HCT116 (cell line): ENCODE data around the gene PCARE. TPM values are rescaled to one million over a fixed set of nuclear protein-coding genes. Genes with fewer than 3 reads are reported as not detected.

Experiments used
- ATAC-seq: fragments of 200-7000 bp; cut with Tn5 transposase; 2 replicates; pipeline ENCODE4 v1.9.1; 2020; ENCODE audit warnings: mild to moderate bottlenecking, moderate library complexity
- BruUV-seq: library from RNA; stranded (reverse); fragments of 400-500 nt; replicated peaks from 2 replicates; lab custom pipeline; 2021; lab: Mats Ljungman, UMichigan
- CTCF ChIA-PET: fragments of 300-600 bp; sonication (Branson Sonifier 250); formaldehyde crosslinking; loops from one replicate; lab custom pipeline; 2021; ENCODE audit warnings: antibody characterized with exemption; lab: Charles Lee
- POLR2A ChIA-PET: fragments of 300-600, 350-600 bp; sonication (Branson Sonifier 250); formaldehyde crosslinking; loops from one replicate; lab custom pipeline; 2021; ENCODE audit warnings: antibody characterized with exemption; lab: Charles Lee
- RAD21 ChIA-PET, 2 experiments: fragments of 300-600 bp; sonication (Branson Sonifier 250); formaldehyde crosslinking; loops; one replicate each; lab custom pipeline; 2023; ENCODE audit warnings: low total read pairs in 2 of 2; ENCODE audit not compliant: uncharacterized antibody in 2 of 2, unreplicated experiment in 2 of 2, low non-redundant PET in 1 of 2; lab: Charles Lee
- DNase-seq: peaks from one replicate; pipeline ENCODE4 v3.0.0-alpha.2; 2010; ENCODE audit warnings: low read depth, low spot score
- H2AFZ ChIP-seq: fragments of 200-600 bp; shearing (Covaris generic), sonication (generic); 2 replicates; pipeline ENCODE4 v1.6.1; 2017; ENCODE audit warnings: low read depth, mixed run types, mixed read lengths, antibody characterized with exemption, low read length; ENCODE audit not compliant: poor library complexity, severe bottlenecking
- H3K27ac ChIP-seq: 2 replicates; pipeline ENCODE4 v1.5.1; 2012; ENCODE audit warnings: low read depth, low read length
- H3K27me3 ChIP-seq: fragments of 200-600 bp; sonication (generic); 2 replicates; pipeline ENCODE4 v1.6.1; 2016; ENCODE audit warnings: mixed run types, low read length, mixed read lengths; ENCODE audit not compliant: insufficient read depth
- H3K36me3 ChIP-seq, 2 experiments: fragments of 200-500 bp in 1 of 2; fragments of 200-600 bp in 1 of 2; sonication (Bioruptor generic) in 1 of 2; sonication (generic) in 1 of 2; 2 replicates each; pipeline versions ENCODE4 v1.5.1 to v1.6.1; 2014 to 2016; ENCODE audit warnings: low read length in 2 of 2, inconsistent platforms in 1 of 2, mixed read lengths in 1 of 2, mixed run types in 1 of 2; ENCODE audit not compliant: insufficient read depth in 2 of 2, control insufficient read depth in 1 of 2
- H3K4me1 ChIP-seq, 2 experiments: fragments of 200-600 bp in 1 of 2; sonication (generic) in 1 of 2; 2 replicates each; pipeline versions ENCODE4 v1.5.1 to v1.6.1; 2012 to 2017; ENCODE audit warnings: low read length in 2 of 2, inconsistent platforms in 1 of 2, mild to moderate bottlenecking in 1 of 2, mixed read lengths in 1 of 2, mixed run types in 1 of 2, moderate library complexity in 1 of 2; ENCODE audit not compliant: insufficient read depth in 2 of 2, control insufficient read depth in 1 of 2
- H3K4me2 ChIP-seq: fragments of 200-600 bp; sonication (generic); 2 replicates; pipeline ENCODE4 v1.6.1; 2017; ENCODE audit warnings: mixed run types, low read length, mixed read lengths
- H3K4me3 ChIP-seq, 2 experiments: fragments of 200-600 bp in 1 of 2; sonication (generic) in 1 of 2; replicated peaks in 1 of 2; 2 replicates each; pipeline ENCODE4 v1.5.1; 2011 to 2016; ENCODE audit warnings: low read length in 2 of 2, control low read depth in 1 of 2, low read depth in 1 of 2, mild to moderate bottlenecking in 1 of 2, mixed read lengths in 1 of 2, mixed run types in 1 of 2
- H3K79me2 ChIP-seq: fragments of 200-600 bp; sonication (generic); 2 replicates; pipeline ENCODE4 v1.6.1; 2017; ENCODE audit warnings: mild to moderate bottlenecking, mixed run types, low read length, moderate library complexity, mixed read lengths; ENCODE audit not compliant: insufficient read depth
- H3K9ac ChIP-seq: fragments of 200-600 bp; sonication (generic); 2 replicates; pipeline ENCODE4 v1.6.1; 2016; ENCODE audit warnings: low read length, mixed read lengths
- H3K9me2 ChIP-seq: fragments of 200-600 bp; sonication (generic), shearing (Covaris generic); 2 replicates; pipeline ENCODE4 v1.6.1; 2017; ENCODE audit warnings: mixed run types, mild to moderate bottlenecking, moderate library complexity; ENCODE audit not compliant: insufficient read depth
- H3K9me3 ChIP-seq, 2 experiments: fragments of 200-500 bp in 1 of 2; fragments of 200-600 bp in 1 of 2; sonication (Bioruptor generic) in 1 of 2; sonication (generic) in 1 of 2; 2 replicates each; pipeline ENCODE4 v1.6.1; 2014 to 2017; ENCODE audit warnings: low read length in 2 of 2, mixed read lengths in 2 of 2, inconsistent platforms in 1 of 2, low read depth in 1 of 2, mild to moderate bottlenecking in 1 of 2, mixed run types in 1 of 2, moderate library complexity in 1 of 2; ENCODE audit not compliant: control insufficient read depth in 1 of 2, insufficient read depth in 1 of 2
- H4K20me1 ChIP-seq: fragments of 200-600 bp; sonication (generic), shearing (Covaris generic); 2 replicates; pipeline ENCODE4 v1.6.1; 2017; ENCODE audit warnings: mixed run types, mild to moderate bottlenecking, moderate library complexity; ENCODE audit not compliant: insufficient read depth
- ATF3 ChIP-seq: IDR thresholded peaks from 2 replicates; pipeline ENCODE4 v1.6.1; 2012
- CBX3 ChIP-seq: IDR thresholded peaks from 2 replicates; pipeline ENCODE4 v1.6.1; 2012; ENCODE audit warnings: low read depth
- CEBPB ChIP-seq: IDR thresholded peaks from 2 replicates; pipeline ENCODE4 v1.6.1; 2012; ENCODE audit warnings: low read depth
- CTCF ChIP-seq, 3 experiments: fragments of 200-600 bp in 1 of 3; sonication (generic) in 1 of 3; IDR thresholded peaks in 2 of 3; conservative IDR thresholded peaks in 1 of 3; 2 replicates each; pipeline ENCODE4 v1.5.1; 2012 to 2017; ENCODE audit warnings: low read depth in 2 of 3, low read length in 2 of 3, antibody characterized with exemption in 1 of 3, borderline replicate concordance in 1 of 3, control low read depth in 1 of 3, mild to moderate bottlenecking in 1 of 3, mixed read lengths in 1 of 3, mixed run types in 1 of 3, moderate library complexity in 1 of 3; ENCODE audit not compliant: insufficient read depth in 1 of 3
- EZH2 ChIP-seq: fragments of 200-600 bp; sonication (generic); IDR thresholded peaks from 2 replicates; pipeline ENCODE4 v1.6.1; 2017; ENCODE audit warnings: antibody characterized with exemption, mixed run types
- FOSL1 ChIP-seq: IDR thresholded peaks from 2 replicates; pipeline ENCODE4 v1.6.1; 2012; ENCODE audit warnings: low read depth
- JUND ChIP-seq: IDR thresholded peaks from 2 replicates; pipeline ENCODE4 v1.6.1; 2012
- POLR2A ChIP-seq: IDR thresholded peaks from 2 replicates; pipeline ENCODE4 v1.7.0; 2011; ENCODE audit warnings: borderline replicate concordance; ENCODE audit not compliant: insufficient read depth, insufficient read length; ENCODE audit errors: extremely low read depth
- POLR2AphosphoS5 ChIP-seq: IDR thresholded peaks from 2 replicates; pipeline ENCODE4 v1.6.1; 2011; ENCODE audit warnings: mild to moderate bottlenecking, low read depth, low read length, moderate library complexity
- RAD21 ChIP-seq: IDR thresholded peaks from 2 replicates; pipeline ENCODE4 v1.6.1; 2012; ENCODE audit warnings: low read depth, mild to moderate bottlenecking
- REST ChIP-seq: IDR thresholded peaks from 2 replicates; pipeline ENCODE4 v1.6.1; 2012; ENCODE audit warnings: low read depth
- SP1 ChIP-seq: IDR thresholded peaks from 2 replicates; pipeline ENCODE4 v1.6.1; 2012; ENCODE audit warnings: low read depth
- TCF7L2 ChIP-seq: IDR thresholded peaks from 2 replicates; pipeline ENCODE4 v1.7.0; 2011; ENCODE audit warnings: borderline replicate concordance, inconsistent platforms; ENCODE audit not compliant: insufficient read depth, insufficient read length; ENCODE audit errors: extremely low read depth
- YY1 ChIP-seq: IDR thresholded peaks from 2 replicates; pipeline ENCODE4 v1.6.1; 2011; ENCODE audit warnings: low read length, low read depth, moderate library complexity, mild to moderate bottlenecking; ENCODE audit not compliant: insufficient replicate concordance; ENCODE audit errors: extremely low read depth
- ZBTB33 ChIP-seq: IDR thresholded peaks from 2 replicates; pipeline ENCODE4 v1.6.1; 2011; ENCODE audit warnings: mild to moderate bottlenecking, low read length, moderate library complexity; ENCODE audit not compliant: insufficient replicate concordance; ENCODE audit errors: extremely low read depth
- ZFX ChIP-seq: fragments of 450-650 bp; IDR thresholded peaks from 2 replicates; pipeline ENCODE4 v1.6.1; 2017
- intact Hi-C: fragments of 100-400 bp; cut with micrococcal nuclease; formaldehyde crosslinking; loops from 2 replicates; pipeline ENCODE4 v1.10.0; 2022
- total RNA-seq: library from RNA; stranded (reverse); gene quantifications from one replicate; pipeline ENCODE4 v1.2.1, GENCODE V29; 2021; ENCODE audit not compliant: unreplicated experiment

PCARE gene
- total RNA-seq, 1 experiment from 2014 or later: not detected

- no peaks in the 10 kb centered on the region for H3K79me2 ChIP-seq
- DNase-seq: no peak
Observed at GRCh38 chr2:29071032-29071975, 3.0 kb downstream of the PCARE start.

More at GRCh38 chr2:29071032-29071975, 3.0 kb downstream of the PCARE start:
- ChIA-PET CTCF (no interaction called here), POLR2A (no interaction called here), RAD21 (no interaction called here)
- Histone ChIP-seq H3K4me1 (peaks cover 0 to 9% of the 10 kb centered on the region in 2 experiments; a peak in 2 of 4 replicates), H3K36me3 (no peaks in the 10 kb centered on the region), H3K9me2 (no peaks in the 10 kb centered on the region), H3K9ac (no peak overlapping the region), H3K27ac (no peak overlapping the region), H3K4me2 (no peak overlapping the region), H3K27me3 (no peaks in the 10 kb centered on the region), H4K20me1 (no peaks in the 10 kb centered on the region), H3K9me3 (no peaks in the 10 kb centered on the region), H3K4me3 (no peak overlapping the region), H2AFZ (no peak overlapping the region)
- ATAC-seq: no peak
- intact Hi-C loops: no loop called here
- BruUV-seq: no TSS peak
- no peak for TF ChIP-seq REST
- no peak for TF ChIP-seq ATF3
- no peak for TF ChIP-seq ZFX
- no peak for TF ChIP-seq ZBTB33
- no peak for TF ChIP-seq CEBPB
- no peak for TF ChIP-seq TCF7L2
- no peak for TF ChIP-seq FOSL1
- no peak for TF ChIP-seq EZH2
- TF ChIP-seq POLR2AphosphoS5: no peak
- no peak for TF ChIP-seq SP1
- TF ChIP-seq POLR2A: no peak
- no peak for TF ChIP-seq CBX3
- TF ChIP-seq YY1: no peak
- no peak for TF ChIP-seq CTCF (IDR thresholded peaks at IDR 0.05 in 2 of 3, conservative IDR thresholded peaks at IDR 0.05 in 1 of 3; ENCODE audit: borderline replicate concordance in 1 of 3, insufficient read depth in 1 of 3, low read depth in 2 of 3, low read length in 2 of 3)
- TF ChIP-seq JUND: no peak
- TF ChIP-seq RAD21: no peak
